Measurements from ENCODE around the gene USP12. TPM values are rescaled to one million over a fixed set of nuclear protein-coding genes. Genes with fewer than 3 reads are reported as not detected.
"Not testable (repeated sequence)": the region's sequence is repeated elsewhere in the genome, so short reads cannot be mapped to it uniquely, and the experiment has no call there.

Gene USP12
- total and polyA plus RNA-seq, 3 donors from 2014 or later, result 24.3 to 30.2 (median 26.1) TPM

GRCh38 chr13:27073186-27073585, 98.4 kb downstream of the USP12 start:
- Histone ChIP-seq H3K27ac (no peak overlapping the region), H3K4me1 (no peaks in the 10 kb centered on the region), H3K27me3 (no peaks in the 10 kb centered on the region), H3K4me3 (no peak overlapping the region), H3K9me3 (no peaks in the 10 kb centered on the region), H3K36me3 (ENCODE audit: low read depth, missing control alignments) (no peaks in the 10 kb centered on the region)
- TF ChIP-seq CTCF (IDR thresholded peaks at IDR 0.05) (no peak), POLR2A (IDR thresholded peaks at IDR 0.05) (no peak)
- intact Hi-C loops (cut with DNase I; ENCODE audit: low total_unique reads), result no loop called here
- DNase-seq, result no peak
- 86 to 100% methylated on average over 1 of the region's 1 CpG for WGBS, 2 donors

- DNase-seq; H3K36me3 ChIP-seq (ENCODE audit: low read depth, missing control alignments); intact Hi-C loops (cut with DNase I; ENCODE audit: low total_unique reads); H3K9me3 ChIP-seq; H3K27ac ChIP-seq; H3K4me3 ChIP-seq; H3K4me1 ChIP-seq; H3K27me3 ChIP-seq: not testable (repeated sequence)
- WGBS, 2 donors, result 95 to 97% methylated on average over 1 of the region's 1 CpG
Measured at GRCh38 chr13:27066123-27066522, 105.5 kb downstream of the USP12 start.

GRCh38 chr13:27065582-27065981, 106.0 kb downstream of the USP12 start:
- no peak for DNase-seq
- no peaks in the 10 kb centered on the region for H3K9me3 ChIP-seq
- H3K27me3 ChIP-seq, result no peaks in the 10 kb centered on the region
- no peaks in the 10 kb centered on the region for H3K4me1 ChIP-seq
- intact Hi-C loops (cut with DNase I; ENCODE audit: low total_unique reads), result no loop called here
- no peak overlapping the region for H3K4me3 ChIP-seq
- H3K36me3 ChIP-seq (ENCODE audit: low read depth, missing control alignments), result no peaks in the 10 kb centered on the region
- no peak overlapping the region for H3K27ac ChIP-seq
- no peak for TF ChIP-seq POLR2A (IDR thresholded peaks at IDR 0.05)
- no peak for TF ChIP-seq CTCF (IDR thresholded peaks at IDR 0.05)

DNA sequence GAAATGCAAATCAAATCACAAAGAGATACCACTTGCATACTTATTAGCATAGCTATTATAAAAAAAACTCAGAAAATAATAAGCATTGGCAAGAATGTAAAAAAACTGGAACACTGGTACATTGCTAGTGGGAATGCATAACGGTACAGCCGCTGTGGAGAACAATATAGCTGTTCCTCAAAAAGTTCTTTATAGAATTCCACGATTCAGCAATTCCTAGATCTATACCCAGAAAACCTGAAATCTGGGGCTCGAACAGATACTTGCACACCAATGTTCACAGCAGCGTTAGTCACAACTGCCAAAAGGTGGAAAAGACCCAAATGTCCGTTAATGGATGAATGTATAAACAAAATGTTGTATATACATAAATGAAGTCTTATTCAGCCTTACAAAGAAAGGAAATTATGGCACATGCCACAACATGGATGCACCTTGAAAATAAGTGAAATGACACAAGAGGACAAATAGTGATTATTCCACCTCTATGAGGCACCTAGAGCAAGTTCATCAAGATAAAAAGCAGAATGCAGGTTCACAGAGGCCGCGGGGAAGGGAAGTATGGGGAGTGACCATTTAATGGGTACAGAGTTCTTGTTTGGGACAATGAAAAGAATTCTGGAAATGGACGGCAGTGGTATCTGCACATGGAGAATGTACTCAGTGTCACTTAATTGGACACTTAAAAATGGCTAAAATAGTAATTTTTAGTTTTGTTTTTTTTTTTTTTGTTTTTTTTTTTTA, 107.2 kb downstream of the USP12 start:
- intact Hi-C loops (cut with DNase I; ENCODE audit: low total_unique reads), result no loop called here
- 76 to 78% methylated on average over 9 of the region's 9 CpGs for WGBS, 2 donors
- Histone ChIP-seq H3K4me3 (no peak overlapping the region), H3K27ac (no peak overlapping the region), H3K27me3 (no peaks in the 10 kb centered on the region), H3K36me3 (ENCODE audit: low read depth, missing control alignments) (no peaks in the 10 kb centered on the region), H3K4me1 (no peaks in the 10 kb centered on the region), H3K9me3 (no peaks in the 10 kb centered on the region)
- TF ChIP-seq CTCF (IDR thresholded peaks at IDR 0.05) (no peak), POLR2A (IDR thresholded peaks at IDR 0.05) (no peak)
- no peak for DNase-seq

- Histone ChIP-seq H3K27me3 (no peaks in the 10 kb centered on the region), H3K27ac (no peak overlapping the region), H3K4me3 (no peak overlapping the region), H3K9me3 (no peaks in the 10 kb centered on the region), H3K36me3 (ENCODE audit: low read depth, missing control alignments) (no peaks in the 10 kb centered on the region), H3K4me1 (no peaks in the 10 kb centered on the region)
- DNase-seq, result no peak
- TF ChIP-seq CTCF (IDR thresholded peaks at IDR 0.05) (no peak), POLR2A (IDR thresholded peaks at IDR 0.05) (no peak)
- 90 to 97% methylated on average over 2 of the region's 2 CpGs for WGBS, 2 donors
- intact Hi-C loops (cut with DNase I; ENCODE audit: low total_unique reads), result no loop called here
Measured at GRCh38 chr13:27057817-27058216, 113.8 kb downstream of the USP12 start.
